GM19043 (cell line): ENCODE measurements around the gene EVI5L.
"Not testable (repeated sequence)": the region's sequence is repeated elsewhere in the genome, so short reads cannot be mapped to it uniquely, and the experiment has no call there.

Source experiments
- ATAC-seq: cut with Tn5 transposase; IDR thresholded peaks from one replicate; pipeline ENCODE4 v1.9.1; 2021; ENCODE audit warnings: low read depth; ENCODE audit not compliant: unreplicated experiment

Gene EVI5L

DNA sequence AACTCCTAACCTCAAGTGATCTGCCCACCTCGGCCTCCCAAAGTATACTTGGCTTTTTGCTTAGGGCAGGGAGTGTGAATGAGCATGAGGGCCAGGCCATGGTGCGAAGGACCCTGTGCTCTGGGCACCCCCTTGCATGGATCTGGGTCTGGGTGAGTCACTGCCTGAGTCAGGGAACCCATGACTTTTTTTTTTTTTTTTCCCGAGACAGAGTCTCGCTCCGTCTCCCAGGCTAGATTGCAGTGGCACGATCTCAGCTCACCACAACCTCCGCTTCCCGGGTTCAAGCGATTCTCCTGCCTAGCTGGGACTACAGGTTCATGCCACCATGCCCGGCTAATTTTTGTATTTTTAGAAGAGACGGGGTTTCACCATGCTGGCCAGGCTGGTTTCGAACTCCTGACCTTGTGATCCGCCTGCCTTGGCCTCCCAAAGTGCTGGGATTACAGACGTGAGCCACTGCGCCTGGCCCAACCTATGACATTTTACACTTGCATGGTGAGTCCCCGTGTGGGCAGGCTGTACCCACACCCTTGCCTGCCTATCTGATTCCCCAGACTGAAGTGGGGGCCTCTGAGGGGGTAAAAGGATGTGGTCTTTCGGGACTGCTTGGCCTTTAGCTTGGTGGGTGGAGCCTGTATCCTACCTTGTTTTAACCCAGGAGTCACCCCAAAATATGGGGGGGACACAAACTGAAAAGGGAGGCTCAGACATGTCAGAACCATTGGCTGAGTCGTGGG, 63.5 kb downstream of the EVI5L start:
- ATAC-seq = not testable (repeated sequence)

DNA sequence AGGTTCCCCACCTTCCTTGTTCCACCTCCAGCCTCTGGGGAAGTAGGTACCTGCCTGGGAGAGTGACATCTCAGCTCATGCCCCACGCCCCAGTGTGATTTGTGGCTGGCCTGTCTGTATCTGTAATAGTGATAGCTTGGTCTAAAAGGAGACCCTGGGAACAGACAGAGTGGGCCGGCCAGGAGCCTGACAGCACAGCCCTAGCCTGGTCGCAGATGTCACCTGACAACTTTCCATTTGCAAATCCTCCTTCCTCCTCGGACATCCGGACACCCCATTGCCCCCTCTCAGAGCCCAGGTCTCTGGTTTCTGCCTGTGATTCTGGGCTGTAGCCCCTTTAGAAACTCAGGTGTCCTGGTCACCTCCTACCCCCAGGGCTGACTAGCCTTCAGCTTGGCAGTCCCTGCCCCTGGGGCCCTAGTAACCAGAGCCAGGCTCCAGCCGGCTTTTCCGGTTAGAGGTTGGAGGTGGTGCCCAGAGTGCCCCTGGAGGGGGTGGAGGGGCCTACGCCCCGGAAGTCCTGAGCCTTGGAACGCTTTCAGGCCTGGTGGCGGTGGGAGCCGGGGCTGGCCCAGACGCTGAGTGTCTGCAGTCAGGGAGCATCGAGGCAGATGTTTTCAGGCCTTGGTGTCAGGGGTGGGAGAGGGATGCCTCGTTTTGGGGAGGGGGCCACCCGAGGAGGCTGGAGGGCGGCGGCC, 64.7 kb downstream of the EVI5L start:
- no peak for ATAC-seq

DNA sequence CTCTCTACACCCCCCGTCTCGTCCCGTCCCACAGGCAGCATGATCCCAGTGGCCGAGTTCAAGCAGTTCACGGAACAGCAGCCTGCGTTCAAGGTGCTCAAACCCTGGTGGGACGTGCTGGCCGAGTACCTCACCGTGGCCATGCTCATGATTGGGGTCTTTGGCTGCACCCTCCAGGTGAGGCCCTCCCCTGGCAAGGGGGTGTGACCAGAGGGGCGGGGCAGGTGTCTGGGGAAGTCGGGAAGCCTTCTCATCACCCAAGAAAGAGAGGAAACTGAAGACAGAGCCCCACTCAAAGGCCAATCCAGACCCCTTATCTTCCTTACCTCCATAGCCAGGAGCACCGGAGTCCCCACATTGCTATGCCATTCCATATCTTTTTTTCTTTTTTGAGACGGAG, 65.5 kb downstream of the EVI5L start:
- no peak for ATAC-seq

DNA sequence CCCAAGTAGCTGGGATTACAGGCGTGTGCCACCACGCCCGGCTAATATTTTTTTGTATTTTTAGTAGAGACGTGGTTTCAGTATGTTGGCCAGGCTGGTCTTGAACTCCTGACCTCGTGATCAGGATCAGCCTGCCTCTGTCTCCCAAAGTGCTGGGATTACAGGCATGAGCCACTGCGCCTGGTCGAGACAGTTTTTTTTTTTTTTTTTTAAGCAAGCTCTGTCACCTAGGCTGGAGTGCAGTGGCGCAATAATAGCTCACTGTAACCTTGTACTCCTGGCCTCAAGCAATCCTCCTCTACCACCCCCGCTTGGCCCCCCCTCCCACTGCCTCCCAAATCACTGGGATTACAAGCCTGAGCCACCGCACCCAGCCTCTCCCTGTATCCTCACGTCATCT, 67.3 kb downstream of the EVI5L start:
- no peak for ATAC-seq

DNA sequence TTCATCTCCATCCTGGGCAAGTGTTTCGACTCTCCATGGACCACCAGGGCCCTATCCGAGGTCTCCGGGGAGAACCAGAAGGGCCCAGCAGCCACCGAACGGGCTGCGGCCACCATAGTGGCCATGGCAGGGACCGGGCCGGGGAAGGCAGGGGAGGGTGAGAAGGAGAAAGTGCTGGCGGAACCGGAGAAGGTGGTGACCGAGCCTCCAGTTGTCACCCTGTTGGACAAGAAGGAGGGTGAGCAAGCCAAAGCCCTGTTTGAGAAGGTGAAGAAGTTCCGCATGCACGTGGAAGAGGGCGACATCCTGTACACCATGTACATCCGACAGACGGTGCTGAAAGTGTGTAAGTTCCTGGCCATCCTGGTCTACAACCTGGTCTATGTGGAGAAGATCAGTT, 68.9 kb downstream of the EVI5L start:
- ATAC-seq = no peak

DNA sequence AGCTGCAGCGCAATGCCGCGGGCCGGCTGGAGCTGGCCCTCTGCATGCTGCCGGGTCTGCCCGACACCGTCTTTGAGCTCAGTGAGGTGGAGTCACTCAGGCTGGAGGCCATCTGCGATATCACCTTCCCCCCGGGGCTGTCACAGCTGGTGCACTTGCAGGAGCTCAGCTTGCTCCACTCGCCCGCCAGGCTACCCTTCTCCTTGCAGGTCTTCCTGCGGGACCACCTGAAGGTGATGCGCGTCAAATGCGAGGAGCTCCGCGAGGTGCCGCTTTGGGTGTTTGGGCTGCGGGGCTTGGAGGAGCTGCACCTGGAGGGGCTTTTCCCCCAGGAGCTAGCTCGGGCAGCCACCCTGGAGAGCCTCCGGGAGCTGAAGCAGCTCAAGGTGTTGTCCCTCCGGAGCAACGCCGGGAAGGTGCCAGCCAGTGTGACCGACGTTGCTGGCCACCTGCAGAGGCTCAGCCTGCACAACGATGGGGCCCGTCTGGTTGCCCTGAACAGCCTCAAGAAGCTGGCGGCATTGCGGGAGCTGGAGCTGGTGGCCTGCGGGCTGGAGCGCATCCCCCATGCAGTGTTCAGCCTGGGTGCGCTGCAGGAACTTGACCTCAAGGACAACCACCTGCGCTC, 69.8 kb downstream of the EVI5L start:
- no peak for ATAC-seq

DNA sequence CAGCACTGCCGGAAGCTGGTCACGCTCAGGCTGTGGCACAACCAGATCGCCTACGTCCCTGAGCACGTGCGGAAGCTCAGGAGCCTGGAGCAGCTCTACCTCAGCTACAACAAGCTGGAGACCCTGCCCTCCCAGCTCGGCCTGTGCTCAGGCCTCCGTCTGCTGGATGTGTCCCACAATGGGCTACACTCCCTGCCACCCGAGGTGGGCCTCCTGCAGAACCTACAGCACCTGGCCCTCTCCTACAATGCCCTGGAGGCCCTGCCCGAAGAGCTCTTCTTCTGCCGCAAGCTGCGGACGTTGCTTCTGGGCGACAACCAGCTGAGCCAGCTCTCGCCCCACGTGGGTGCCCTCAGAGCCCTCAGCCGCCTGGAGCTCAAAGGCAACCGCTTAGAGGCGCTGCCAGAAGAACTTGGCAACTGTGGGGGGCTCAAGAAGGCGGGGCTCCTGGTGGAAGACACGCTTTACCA, 70.4 kb downstream of the EVI5L start:
- ATAC-seq = no peak

DNA sequence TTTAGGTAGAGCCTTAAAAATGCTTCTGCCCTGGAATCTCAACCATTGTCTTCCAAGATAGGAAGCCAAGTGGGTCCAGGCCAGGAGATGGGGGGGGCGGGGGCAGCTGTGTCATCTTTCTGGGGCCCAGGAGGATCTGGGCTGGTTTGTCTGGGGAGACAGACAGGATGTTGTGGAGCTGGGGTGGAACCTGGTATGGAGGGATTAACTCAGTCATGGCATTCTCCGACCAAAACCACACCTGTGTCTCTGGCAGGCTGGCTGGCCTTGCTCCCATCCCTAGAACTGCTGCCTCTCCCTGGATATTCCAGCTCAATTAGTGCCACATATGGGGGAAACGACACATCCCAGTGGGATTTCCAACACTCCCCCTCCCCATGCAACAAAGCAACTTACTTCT, 70.9 kb downstream of the EVI5L start:
- ATAC-seq = no peak

DNA sequence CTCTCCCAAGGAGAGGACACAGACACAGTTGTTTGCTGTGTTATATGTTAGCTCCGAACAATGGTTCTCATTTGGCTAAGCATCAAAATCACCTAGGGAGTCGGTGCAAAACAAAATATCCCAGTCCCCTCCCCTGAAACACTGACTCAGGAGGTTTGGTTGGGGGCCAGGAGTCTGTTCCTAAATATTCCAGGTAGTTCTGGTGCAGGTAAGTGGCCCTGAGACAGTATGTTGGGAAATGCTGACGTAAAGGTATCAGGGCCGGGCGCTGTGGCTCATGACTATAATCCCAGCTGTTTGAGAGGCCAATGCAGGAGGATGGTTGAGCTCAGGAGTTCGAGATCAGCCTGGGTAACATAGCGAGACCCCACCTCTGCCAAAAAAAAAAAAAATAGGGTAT, 71.3 kb downstream of the EVI5L start:
- no peak for ATAC-seq

DNA sequence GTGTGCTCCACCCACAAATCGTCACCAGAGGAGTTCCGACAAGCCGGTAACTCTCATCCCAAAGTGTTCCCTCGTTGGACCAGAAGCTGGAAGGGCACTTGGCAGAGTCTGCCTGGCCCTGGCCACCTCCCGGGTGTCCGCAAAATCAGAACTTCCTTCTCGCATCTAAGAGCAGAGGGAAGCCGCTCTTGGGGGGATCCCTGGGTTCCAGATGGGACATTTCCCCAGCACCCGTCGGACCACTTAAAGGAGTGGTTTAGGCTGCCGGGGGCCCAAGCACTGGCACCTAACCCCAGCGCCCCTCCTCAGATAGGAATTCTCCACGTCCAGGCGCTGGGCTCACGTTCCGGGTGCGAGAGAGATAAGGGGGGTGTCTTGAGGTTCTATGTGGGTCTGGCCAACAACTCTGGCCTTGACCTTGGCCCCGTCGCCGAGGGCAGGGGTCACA, 72.8 kb downstream of the EVI5L start:
- ATAC-seq = no peak

DNA sequence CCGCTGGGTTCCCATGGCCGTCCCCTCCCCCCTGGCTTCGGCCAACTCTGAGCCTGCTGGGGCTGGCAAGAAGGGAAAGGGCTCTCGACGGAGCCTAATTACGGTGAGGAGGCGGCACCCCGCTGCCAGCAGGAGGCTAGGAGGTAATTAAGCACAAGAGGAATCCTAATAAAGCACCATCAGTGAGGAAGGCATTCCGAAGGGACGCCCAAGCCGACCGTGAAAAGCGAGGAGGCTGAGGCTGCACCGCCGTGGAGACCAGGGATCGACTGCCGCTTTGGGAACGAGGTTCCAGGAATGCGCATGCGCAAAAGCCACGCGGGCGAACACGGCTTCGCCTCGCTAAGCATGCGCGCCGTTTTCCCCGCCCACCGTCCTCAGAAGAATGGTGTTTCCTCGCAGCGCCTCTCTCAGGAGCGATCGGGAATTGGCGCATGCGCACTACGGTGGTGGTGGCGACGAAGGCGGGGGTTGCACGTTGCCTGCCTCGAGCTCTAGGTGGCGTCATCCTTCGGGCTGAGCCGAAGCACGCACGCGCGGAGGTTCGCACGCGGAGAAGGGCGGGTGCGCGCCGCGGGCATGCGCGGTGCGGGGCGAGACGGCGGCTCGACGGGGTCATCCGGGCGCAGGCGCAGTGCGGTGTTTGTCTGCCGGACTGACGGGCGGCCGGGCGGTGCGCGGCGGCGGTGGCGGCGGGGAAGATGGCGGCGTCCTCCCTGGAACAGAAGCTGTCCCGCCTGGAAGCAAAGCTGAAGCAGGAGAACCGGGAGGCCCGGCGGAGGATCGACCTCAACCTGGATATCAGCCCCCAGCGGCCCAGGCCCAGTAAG, 73.4 kb downstream of the EVI5L start, which contains the start of gene MAP2K7:
Gene MAP2K7 (plus strand): TSS at position 634 of the 830 bp plus-strand sequence. CDS start 68 bp downstream, at position 702.
- ATAC-seq = peak; percentile 77

DNA sequence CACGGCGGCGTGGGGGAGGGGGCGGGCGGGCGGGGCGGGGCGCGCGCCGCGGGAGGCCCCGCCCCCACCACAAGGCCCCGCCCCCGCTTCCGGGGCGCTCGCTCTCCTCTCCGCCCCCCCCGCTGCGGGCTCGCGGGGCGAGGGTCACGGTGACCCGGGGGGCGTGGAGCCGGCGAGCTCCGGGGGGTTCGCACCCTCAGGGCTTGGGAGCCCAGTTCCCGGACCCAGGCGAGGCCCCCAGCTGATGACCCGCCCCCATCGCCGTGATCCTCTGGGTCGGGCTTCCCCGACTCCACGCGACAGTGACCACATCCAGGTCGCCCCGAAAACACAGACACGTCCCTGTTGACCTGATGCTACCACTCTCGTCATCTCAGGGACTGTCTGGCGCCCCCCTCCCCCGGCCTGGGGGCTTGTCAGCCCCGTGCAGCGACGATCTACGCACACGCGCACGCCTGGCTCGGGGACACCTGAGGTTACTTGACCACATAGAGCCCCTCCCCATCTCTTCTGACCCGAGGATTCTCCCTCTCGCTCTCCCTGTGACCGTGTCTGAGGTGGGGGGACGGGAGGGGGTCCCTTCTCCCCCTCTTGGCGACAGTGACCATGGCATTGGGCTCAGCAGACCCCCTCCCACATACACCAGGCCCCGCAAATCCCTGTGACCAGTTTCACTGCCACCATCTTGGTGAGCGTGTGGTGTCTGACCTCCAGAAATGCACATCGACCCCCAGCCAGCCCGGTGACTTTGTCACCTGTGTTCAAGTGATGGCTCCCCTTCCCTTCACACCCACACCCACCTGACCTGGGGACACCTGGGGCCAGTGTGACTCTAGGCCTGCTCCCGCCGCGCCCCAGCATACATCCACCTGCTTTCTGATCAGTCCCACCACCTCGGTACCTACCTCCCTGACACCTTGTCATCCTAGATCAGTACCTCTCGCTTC, 74.3 kb downstream of the EVI5L start:
- ATAC-seq = peak; percentile 23

DNA sequence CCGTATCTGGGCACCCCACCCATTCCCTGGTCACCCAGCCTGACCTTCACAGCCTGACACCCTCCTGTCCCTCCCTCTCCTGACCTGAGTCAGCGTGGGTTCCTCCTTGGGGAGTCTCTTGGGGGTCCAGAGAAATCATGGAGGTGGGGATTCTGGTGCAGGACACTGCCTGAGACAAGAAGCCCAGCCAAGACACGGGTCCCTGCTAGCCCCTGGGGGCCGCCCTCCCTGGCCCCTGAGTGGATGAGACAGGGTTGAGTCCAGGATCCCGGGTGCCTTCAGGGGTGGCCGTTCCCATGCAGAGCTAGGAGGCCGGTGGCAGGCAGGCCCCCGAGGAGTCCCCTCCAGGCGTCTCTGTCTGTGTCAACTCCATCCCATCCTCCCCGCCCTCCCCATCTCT, 75.2 kb downstream of the EVI5L start:
- ATAC-seq = no peak

DNA sequence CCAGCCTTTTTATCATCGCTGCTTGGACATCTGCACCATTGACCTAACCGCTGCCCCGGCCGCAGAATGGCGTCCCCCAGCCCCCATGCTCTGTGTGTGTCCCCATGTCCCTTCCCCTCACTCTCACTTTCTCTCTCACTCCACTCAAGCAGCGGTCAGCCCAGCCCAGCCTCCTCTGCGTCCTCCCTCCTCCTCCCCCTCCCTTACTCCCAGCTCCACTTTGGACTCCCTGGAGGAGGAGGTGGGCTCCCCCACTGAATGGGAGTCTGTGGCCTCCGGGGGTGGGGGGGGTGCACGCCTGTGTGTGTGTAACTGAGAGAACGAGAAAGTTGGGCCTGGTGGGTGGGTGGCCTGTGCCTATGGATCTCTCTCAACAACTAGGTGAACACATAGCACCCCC, 75.8 kb downstream of the EVI5L start:
- no peak for ATAC-seq

DNA sequence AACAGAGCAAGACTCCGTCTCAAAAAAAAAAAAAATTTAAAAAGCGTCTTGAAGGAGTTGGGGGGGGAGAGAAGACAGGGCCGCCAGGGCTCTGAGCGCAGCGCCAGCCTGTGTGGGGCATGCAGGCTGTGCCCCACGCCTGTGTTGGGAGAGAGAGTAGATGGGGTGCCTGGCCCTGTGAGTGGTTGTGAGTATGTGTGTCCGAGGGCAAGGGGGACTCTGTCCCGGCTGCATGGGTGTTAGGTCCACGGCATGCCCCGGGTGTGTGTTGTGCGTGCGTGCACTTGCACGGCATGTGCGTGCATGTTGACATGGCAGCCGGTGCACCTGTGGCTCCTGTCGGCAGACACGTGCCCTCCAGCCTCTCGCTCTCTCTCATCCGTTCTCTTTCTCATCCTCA, 77.1 kb downstream of the EVI5L start:
- ATAC-seq = no peak

DNA sequence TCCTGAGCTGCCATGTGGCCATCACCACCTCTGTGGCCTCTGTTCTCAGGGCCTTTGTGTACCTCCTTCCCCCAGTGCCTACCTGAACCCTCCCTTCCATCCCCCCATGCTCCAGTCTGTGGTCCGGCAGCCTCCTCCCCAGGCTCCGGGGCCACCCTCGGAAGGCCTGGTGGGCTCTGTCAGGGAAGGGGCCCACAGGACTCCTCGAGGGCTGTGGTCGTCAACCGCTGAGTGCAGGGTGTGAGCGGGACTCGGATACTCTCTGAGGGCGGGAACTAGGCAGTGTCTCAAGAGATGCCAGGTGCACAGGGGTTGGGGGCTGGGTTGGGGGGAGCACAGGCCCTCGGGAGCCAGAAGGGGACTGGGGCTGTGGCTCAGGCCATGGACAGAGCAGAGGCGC, 77.5 kb downstream of the EVI5L start:
- ATAC-seq = no peak

DNA sequence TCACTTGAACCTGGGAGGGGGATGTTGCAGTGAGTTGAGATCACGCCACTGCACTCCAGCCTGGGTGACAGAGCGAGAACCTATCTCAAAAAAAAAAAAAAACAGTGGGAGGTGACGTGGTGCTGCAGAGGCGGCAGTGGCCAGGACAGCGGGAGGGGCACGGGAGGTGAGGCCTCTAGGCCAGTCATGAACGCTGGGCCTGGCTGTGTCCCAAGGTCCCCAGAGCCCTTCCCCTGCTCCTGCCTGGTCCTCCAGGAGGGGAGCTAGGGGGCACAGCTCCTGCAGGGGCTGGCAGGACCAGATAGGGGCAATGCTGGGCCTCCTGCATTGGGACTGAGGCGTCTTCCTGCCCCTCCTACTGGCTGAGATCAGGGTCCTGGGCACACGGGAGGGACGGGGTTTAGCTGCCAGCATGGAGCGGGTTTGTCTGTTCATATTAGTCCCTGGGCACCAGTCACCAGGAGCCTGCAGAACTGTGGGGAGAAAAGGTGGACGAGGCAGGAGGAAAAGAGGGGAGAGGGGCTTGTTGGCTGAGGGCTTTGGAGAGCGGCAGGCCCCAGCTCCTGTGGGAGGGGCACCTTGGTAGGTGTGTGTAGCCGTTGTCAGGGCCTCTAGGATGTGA, 78.2 kb downstream of the EVI5L start:
- ATAC-seq = no peak

DNA sequence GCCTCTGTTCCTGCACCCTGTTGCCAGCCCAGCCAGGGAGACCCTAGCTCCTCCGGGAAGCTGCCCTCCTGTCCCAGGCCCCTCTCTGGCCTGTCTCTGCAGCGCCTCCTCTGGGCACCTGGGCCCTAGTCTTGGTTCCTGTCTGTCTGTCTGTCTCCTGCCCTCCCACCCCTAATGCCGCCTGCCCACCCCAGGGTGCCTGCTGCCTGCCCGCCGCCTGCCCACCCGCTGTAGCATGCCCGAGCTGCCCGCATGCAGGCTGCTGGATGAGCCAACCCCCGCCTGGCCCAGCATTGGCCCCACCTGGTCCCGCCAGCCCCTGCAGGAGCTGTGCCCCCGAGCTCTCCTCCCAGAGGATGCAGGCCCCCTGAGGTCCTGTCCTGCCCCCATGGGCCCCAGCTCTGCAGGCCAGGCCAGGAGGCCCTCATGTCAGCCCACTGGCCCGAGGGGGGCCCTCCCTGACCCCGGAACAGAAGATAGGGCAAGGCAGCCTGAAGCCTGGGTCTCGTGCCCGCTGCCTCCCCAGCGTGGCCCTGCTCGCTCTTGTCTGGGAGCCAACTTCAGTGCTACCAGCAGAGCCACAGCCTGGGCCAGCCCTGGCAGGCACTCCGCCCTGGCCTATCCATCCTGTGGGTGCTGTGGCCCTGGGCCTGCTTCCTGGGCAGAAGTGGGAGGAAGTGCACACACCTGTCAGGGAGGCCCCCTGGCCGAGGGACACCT, 78.9 kb downstream of the EVI5L start:
- no peak for ATAC-seq
